Stimulated activated naive CD8-positive, alpha-beta T cell treated with anti-CD3 and anti-CD28 coated beads, Interleukin-15, Interleukin-2, amounts not matched to agents 100 ng/mL and 50 ng/mL, for 24 hours (primary cell): ENCODE data around the gene MARCKS.

ENCODE experiments used
- H3K27ac Mint-ChIP-seq: one replicate; pipeline ENCODE4 v1.8.0; 2021; ENCODE audit warnings: mild to moderate bottlenecking, mixed read lengths
- H3K27me3 Mint-ChIP-seq: one replicate; pipeline ENCODE4 v1.8.0; 2021; ENCODE audit warnings: mixed read lengths
- H3K36me3 Mint-ChIP-seq: one replicate; pipeline ENCODE4 v1.8.0; 2021; ENCODE audit warnings: low read depth, mixed read lengths
- H3K4me1 Mint-ChIP-seq: one replicate; pipeline ENCODE4 v1.8.0; 2021; ENCODE audit warnings: low read depth, mixed read lengths
- H3K4me3 Mint-ChIP-seq: one replicate; pipeline ENCODE4 v1.8.0; 2021; ENCODE audit warnings: mild to moderate bottlenecking, mixed read lengths
- H3K9me3 Mint-ChIP-seq: one replicate; pipeline ENCODE4 v1.8.0; 2021; ENCODE audit warnings: mixed read lengths

The MARCKS gene

GRCh38 chr6:113856625-113857555, at the start of gene MARCKS:
Gene MARCKS, plus strand, starts transcription at chr6:113857345. Its CDS starts 401 bp downstream, at chr6:113857746.
- peak within 1 kb of the TSS; percentile 76 for H3K27ac Mint-ChIP-seq
- peaks cover 17% of the 10 kb centered on the region for H3K4me1 Mint-ChIP-seq
- no peaks in the 10 kb centered on the region for H3K9me3 Mint-ChIP-seq
- peaks cover 6% of the 10 kb centered on the region for H3K36me3 Mint-ChIP-seq
- peaks cover 49% of the 10 kb centered on the region for H3K27me3 Mint-ChIP-seq
- H3K4me3 Mint-ChIP-seq = no peak within 1 kb of the TSS

DNA sequence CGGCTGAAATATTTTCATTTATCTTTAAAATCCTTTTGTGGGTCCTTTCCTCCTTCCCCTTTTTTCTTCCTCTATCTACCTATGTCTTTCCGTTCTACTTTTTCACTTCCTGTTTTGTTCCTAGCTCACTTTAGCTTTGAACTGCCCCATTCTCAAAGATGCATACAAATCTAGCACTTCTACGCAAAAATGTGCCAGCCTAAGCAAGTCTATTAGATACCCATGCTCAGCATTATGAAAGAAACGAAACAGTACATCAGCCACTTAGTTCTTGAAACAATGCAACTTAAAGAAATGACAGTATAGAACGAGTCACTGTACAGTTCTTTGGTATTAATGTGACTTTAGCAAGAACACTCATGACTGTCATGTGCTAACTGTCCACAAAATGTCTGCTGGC, 47.3 kb upstream of the MARCKS start:
- no peaks in the 10 kb centered on the region for H3K36me3 Mint-ChIP-seq
- no peaks in the 10 kb centered on the region for H3K27me3 Mint-ChIP-seq
- H3K4me3 Mint-ChIP-seq = no peak overlapping the region
- peaks cover 3% of the 10 kb centered on the region for H3K9me3 Mint-ChIP-seq
- peaks cover 7% of the 10 kb centered on the region for H3K4me1 Mint-ChIP-seq
- peak overlapping the region; percentile 14 for H3K27ac Mint-ChIP-seq

- Mint-ChIP-seq H3K4me3 (no peak overlapping the region), H3K27ac (no peak overlapping the region), H3K4me1 (peaks cover 7% of the 10 kb centered on the region), H3K36me3 (no peaks in the 10 kb centered on the region), H3K27me3 (peaks cover 4% of the 10 kb centered on the region), H3K9me3 (no peaks in the 10 kb centered on the region)
Measured at GRCh38 chr6:113813142-113813541, 44.0 kb upstream of the MARCKS start.

DNA sequence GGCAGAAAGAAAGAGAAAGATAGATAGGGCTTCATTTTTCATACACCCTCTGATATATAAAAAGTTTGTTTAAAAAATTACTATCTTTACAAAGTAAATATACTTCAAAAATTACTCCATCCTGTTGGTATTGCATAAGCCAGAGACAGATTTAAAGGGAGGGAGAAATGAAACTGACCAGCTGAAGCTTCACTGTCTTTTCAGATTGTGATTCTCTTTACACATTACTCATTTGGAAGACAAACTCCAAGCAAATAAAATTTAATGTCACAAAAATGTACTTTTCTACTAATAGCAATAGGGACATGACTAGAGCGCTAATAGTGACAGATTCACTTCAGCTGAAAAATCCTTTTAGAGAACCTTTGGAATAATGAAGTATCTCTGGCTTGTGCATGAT, 38.6 kb upstream of the MARCKS start:
- no peaks in the 10 kb centered on the region for H3K4me1 Mint-ChIP-seq
- peaks cover 17% of the 10 kb centered on the region for H3K27me3 Mint-ChIP-seq
- H3K36me3 Mint-ChIP-seq = no peaks in the 10 kb centered on the region
- no peaks in the 10 kb centered on the region for H3K9me3 Mint-ChIP-seq
- no peak overlapping the region for H3K27ac Mint-ChIP-seq
- no peak overlapping the region for H3K4me3 Mint-ChIP-seq

GRCh38 chr6:113819169-113819830, 37.8 kb upstream of the MARCKS start:
- no peaks in the 10 kb centered on the region for H3K36me3 Mint-ChIP-seq
- no peaks in the 10 kb centered on the region for H3K4me1 Mint-ChIP-seq
- H3K27ac Mint-ChIP-seq = no peak overlapping the region
- peaks cover 17% of the 10 kb centered on the region for H3K27me3 Mint-ChIP-seq
- H3K4me3 Mint-ChIP-seq = no peak overlapping the region
- no peaks in the 10 kb centered on the region for H3K9me3 Mint-ChIP-seq

DNA sequence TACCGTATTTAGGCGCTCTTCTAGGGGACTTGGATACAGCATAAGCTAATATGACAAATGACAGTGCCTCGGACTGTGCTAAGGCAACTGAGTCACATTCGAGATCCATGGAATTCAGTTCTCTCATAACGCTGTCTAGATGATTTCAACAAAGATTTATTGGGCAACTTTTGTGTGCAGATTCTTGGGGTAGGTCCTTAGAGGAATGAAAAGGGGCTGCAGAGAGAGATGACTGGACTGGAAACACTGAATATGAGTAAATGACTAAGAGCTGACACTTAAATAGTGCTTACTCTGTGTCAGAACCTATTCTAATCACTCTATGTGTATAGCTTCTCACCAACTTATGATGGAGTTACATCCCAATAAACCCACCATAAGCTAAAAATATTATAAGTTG, 36.4 kb upstream of the MARCKS start:
- H3K36me3 Mint-ChIP-seq = no peaks in the 10 kb centered on the region
- peaks cover 20% of the 10 kb centered on the region for H3K27me3 Mint-ChIP-seq
- no peak overlapping the region for H3K27ac Mint-ChIP-seq
- no peaks in the 10 kb centered on the region for H3K4me1 Mint-ChIP-seq
- no peak overlapping the region for H3K4me3 Mint-ChIP-seq
- no peaks in the 10 kb centered on the region for H3K9me3 Mint-ChIP-seq

- H3K4me1 Mint-ChIP-seq = no peaks in the 10 kb centered on the region
- H3K9me3 Mint-ChIP-seq = no peaks in the 10 kb centered on the region
- peaks cover 17% of the 10 kb centered on the region for H3K27me3 Mint-ChIP-seq
- H3K27ac Mint-ChIP-seq = no peak overlapping the region
- no peak overlapping the region for H3K4me3 Mint-ChIP-seq
- no peaks in the 10 kb centered on the region for H3K36me3 Mint-ChIP-seq
Measured at GRCh38 chr6:113821445-113821844, 35.7 kb upstream of the MARCKS start.

GRCh38 chr6:113823916-113824315, 33.2 kb upstream of the MARCKS start:
- H3K4me3 Mint-ChIP-seq = no peak overlapping the region
- no peaks in the 10 kb centered on the region for H3K9me3 Mint-ChIP-seq
- no peaks in the 10 kb centered on the region for H3K36me3 Mint-ChIP-seq
- H3K27ac Mint-ChIP-seq = no peak overlapping the region
- no peaks in the 10 kb centered on the region for H3K4me1 Mint-ChIP-seq
- peaks cover 31% of the 10 kb centered on the region for H3K27me3 Mint-ChIP-seq

DNA sequence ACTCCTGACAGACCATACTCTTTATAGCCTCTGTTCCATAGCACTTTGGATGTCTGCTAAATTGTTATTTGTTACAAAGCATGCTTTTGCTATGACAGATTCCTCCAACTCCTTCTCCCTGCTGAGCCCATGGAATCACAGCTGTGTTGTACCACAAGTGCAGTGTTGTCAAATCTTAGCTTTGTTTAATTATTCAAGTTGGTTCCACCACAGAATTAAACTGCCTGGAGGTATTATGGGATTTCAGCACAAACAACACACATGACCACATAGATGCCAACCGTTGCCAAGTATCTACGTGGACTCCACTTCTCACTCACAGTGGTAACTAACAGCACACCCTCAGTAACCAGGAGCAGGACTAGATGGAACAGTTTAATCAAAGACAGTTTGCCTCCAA, 32.7 kb upstream of the MARCKS start:
- no peaks in the 10 kb centered on the region for H3K9me3 Mint-ChIP-seq
- no peaks in the 10 kb centered on the region for H3K36me3 Mint-ChIP-seq
- H3K27me3 Mint-ChIP-seq = peaks cover 32% of the 10 kb centered on the region
- no peaks in the 10 kb centered on the region for H3K4me1 Mint-ChIP-seq
- no peak overlapping the region for H3K4me3 Mint-ChIP-seq
- H3K27ac Mint-ChIP-seq = no peak overlapping the region

- H3K4me1 Mint-ChIP-seq = no peaks in the 10 kb centered on the region
- H3K9me3 Mint-ChIP-seq = no peaks in the 10 kb centered on the region
- H3K4me3 Mint-ChIP-seq = no peak overlapping the region
- H3K27ac Mint-ChIP-seq = no peak overlapping the region
- H3K36me3 Mint-ChIP-seq = no peaks in the 10 kb centered on the region
- H3K27me3 Mint-ChIP-seq = peaks cover 37% of the 10 kb centered on the region
Measured at GRCh38 chr6:113824866-113825265, 32.3 kb upstream of the MARCKS start.

GRCh38 chr6:113825781-113826180, 31.4 kb upstream of the MARCKS start:
- no peaks in the 10 kb centered on the region for H3K9me3 Mint-ChIP-seq
- no peak overlapping the region for H3K4me3 Mint-ChIP-seq
- H3K27ac Mint-ChIP-seq = no peak overlapping the region
- H3K27me3 Mint-ChIP-seq = peaks cover 34% of the 10 kb centered on the region
- H3K4me1 Mint-ChIP-seq = no peaks in the 10 kb centered on the region
- H3K36me3 Mint-ChIP-seq = no peaks in the 10 kb centered on the region

GRCh38 chr6:113828984-113829695, 28.0 kb upstream of the MARCKS start:
- Mint-ChIP-seq H3K4me1 (no peaks in the 10 kb centered on the region), H3K27ac (no peak overlapping the region), H3K4me3 (no peak overlapping the region), H3K9me3 (no peaks in the 10 kb centered on the region), H3K27me3 (peaks cover 24% of the 10 kb centered on the region), H3K36me3 (no peaks in the 10 kb centered on the region)

- H3K4me1 Mint-ChIP-seq = no peaks in the 10 kb centered on the region
- H3K9me3 Mint-ChIP-seq = no peaks in the 10 kb centered on the region
- H3K27me3 Mint-ChIP-seq = peaks cover 24% of the 10 kb centered on the region
- no peaks in the 10 kb centered on the region for H3K36me3 Mint-ChIP-seq
- H3K27ac Mint-ChIP-seq = no peak overlapping the region
- no peak overlapping the region for H3K4me3 Mint-ChIP-seq
Measured at GRCh38 chr6:113829696-113830045, 27.5 kb upstream of the MARCKS start.

DNA sequence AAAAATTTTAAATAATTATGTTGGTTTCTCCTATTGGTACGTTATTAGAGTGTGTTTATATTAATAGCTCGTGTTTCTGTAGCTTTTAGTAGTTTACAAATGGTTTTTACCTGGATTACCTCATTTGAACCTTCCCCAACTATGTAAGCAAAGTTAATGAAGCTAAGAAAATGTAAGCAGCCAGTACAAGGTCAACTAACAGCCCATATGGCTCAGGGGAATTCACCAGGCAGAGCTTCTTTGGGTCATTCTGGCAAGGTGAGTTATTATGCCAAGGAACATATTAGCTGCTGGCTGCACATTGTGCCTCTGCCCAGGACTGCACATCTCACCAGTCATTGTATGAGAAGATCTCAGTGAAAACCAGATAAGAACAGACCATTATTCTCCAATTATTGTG, 27.0 kb upstream of the MARCKS start:
- Mint-ChIP-seq H3K27me3 (peaks cover 21% of the 10 kb centered on the region), H3K9me3 (no peaks in the 10 kb centered on the region), H3K27ac (no peak overlapping the region), H3K4me1 (no peaks in the 10 kb centered on the region), H3K4me3 (no peak overlapping the region), H3K36me3 (no peaks in the 10 kb centered on the region)

- Mint-ChIP-seq H3K27me3 (peaks cover 10% of the 10 kb centered on the region), H3K4me1 (no peaks in the 10 kb centered on the region), H3K27ac (no peak overlapping the region), H3K9me3 (no peaks in the 10 kb centered on the region), H3K4me3 (no peak overlapping the region), H3K36me3 (no peaks in the 10 kb centered on the region)
Measured at GRCh38 chr6:113833537-113833936, 23.6 kb upstream of the MARCKS start.
